HepG2 (cell line): ENCODE results near the gene MRPL58. TPM values are rescaled to one million over a fixed set of nuclear protein-coding genes. Genes with fewer than 3 reads are reported as not detected.

Experiments
- ATAC-seq: fragments of 200-7000 bp; cut with Tn5 transposase; 3 replicates; pipeline ENCODE4 v1.9.1; 2020; ENCODE audit warnings: mild to moderate bottlenecking, moderate library complexity
- BruUV-seq: library from RNA; stranded (reverse); fragments of 400-500 nt; replicated peaks from 2 replicates; lab custom pipeline; 2021; lab: Mats Ljungman, UMichigan
- CTCF ChIA-PET: fragments of 300-600 bp; formaldehyde crosslinking; extraction: SDS; loops from one replicate; lab custom pipeline; 2021; ENCODE audit warnings: low total read pairs, inconsistent platforms, low intra/inter-chr PET ratio; lab: Yijun Ruan, JAX
- POLR2A ChIA-PET: fragments of 350-600 bp; sonication (Branson Sonifier 250); formaldehyde crosslinking; loops from one replicate; lab custom pipeline; 2020; ENCODE audit warnings: antibody characterized with exemption, inconsistent platforms; lab: Yijun Ruan, JAX
- DNase-seq: peaks from one replicate; pipeline ENCODE4 v3.0.0-alpha.2; 2015; ENCODE audit warnings: low spot score
- FAIRE-seq: peaks from 3 replicates; lab custom pipeline; 2011; peaks lifted over from hg19 to GRCh38; lab: Jason Lieb, UNC
- H2AFZ ChIP-seq: one replicate; pipeline ENCODE4 v1.6.1; 2011; ENCODE audit warnings: low read length, inconsistent platforms
- H3K27ac ChIP-seq: fragments of 300-600 bp; 3 replicates; pipeline ENCODE4 v1.8.0; 2011; ENCODE audit warnings: mixed run types, mild to moderate bottlenecking, mixed read lengths, low read length, inconsistent platforms; ENCODE audit not compliant: insufficient read depth; ENCODE audit errors: extremely low read length
- H3K27me3 ChIP-seq, 2 experiments: fragments of 200-600 bp in 1 of 2; 2 replicates in 1 of 2; 3 replicates in 1 of 2; pipeline versions ENCODE4 v1.6.0 to v1.8.0; 2011; ENCODE audit warnings: low read length in 2 of 2, mild to moderate bottlenecking in 2 of 2, moderate library complexity in 2 of 2, inconsistent platforms in 1 of 2; ENCODE audit not compliant: insufficient read depth in 2 of 2, control insufficient read depth in 1 of 2
- H3K36me3 ChIP-seq, 2 experiments: fragments of 200-600 bp in 1 of 2; replicated peaks in 1 of 2; 2 replicates in 1 of 2; 3 replicates in 1 of 2; pipeline versions ENCODE4 v1.5.1 to v1.8.0; 2011; ENCODE audit warnings: low read length in 2 of 2, inconsistent platforms in 1 of 2; ENCODE audit not compliant: insufficient read depth in 2 of 2, control insufficient read depth in 1 of 2
- H3K4me1 ChIP-seq: 2 replicates; pipeline ENCODE4 v1.5.1; 2012; ENCODE audit warnings: low read length, inconsistent platforms; ENCODE audit not compliant: insufficient read depth
- H3K4me2 ChIP-seq: 2 replicates; pipeline ENCODE4 v1.6.0; 2011; ENCODE audit warnings: low read depth, low read length, inconsistent platforms
- H3K4me3 ChIP-seq, 3 experiments: fragments of 200-600 bp in 1 of 3; sonication (generic), shearing (Covaris generic) in 1 of 3; replicated peaks in 1 of 3; 2 replicates each; pipeline ENCODE4 v1.5.1; 2011 to 2016; ENCODE audit warnings: low read length in 3 of 3, inconsistent platforms in 2 of 3, low read depth in 2 of 3, mild to moderate bottlenecking in 2 of 3, control low read depth in 1 of 3, mixed read lengths in 1 of 3; ENCODE audit not compliant: insufficient read depth in 1 of 3
- H3K79me2 ChIP-seq: one replicate; pipeline ENCODE4 v1.6.1; 2011; ENCODE audit warnings: low read length, inconsistent platforms; ENCODE audit not compliant: insufficient read depth
- H3K9ac ChIP-seq: 2 replicates; pipeline ENCODE4 v1.6.0; 2011; ENCODE audit warnings: mild to moderate bottlenecking, low read depth, low read length, inconsistent platforms; ENCODE audit not compliant: insufficient read depth
- H3K9me3 ChIP-seq: 2 replicates; pipeline ENCODE4 v1.5.1; 2012; ENCODE audit warnings: mild to moderate bottlenecking, low read length
- H4K20me1 ChIP-seq: 2 replicates; pipeline ENCODE4 v1.6.0; 2011; ENCODE audit warnings: inconsistent platforms, mild to moderate bottlenecking, low read length, moderate library complexity; ENCODE audit not compliant: insufficient read depth
- CTCF ChIP-seq: sonication (generic); formaldehyde crosslinking; IDR thresholded peaks from 2 replicates; pipeline ENCODE4 v1.5.0; 2020; ENCODE audit warnings: mild to moderate bottlenecking, missing genetic modification reagents, moderate library complexity
- GMEB1 ChIP-seq: sonication (generic); formaldehyde crosslinking; IDR thresholded peaks from 2 replicates; pipeline ENCODE4 v1.5.1; 2020; ENCODE audit warnings: missing genetic modification reagents, mild to moderate bottlenecking, borderline replicate concordance
- HOXA5 ChIP-seq: sonication (generic); formaldehyde crosslinking; IDR thresholded peaks from 2 replicates; pipeline ENCODE4 v1.4.0; 2020; ENCODE audit warnings: missing genetic modification reagents
- KDM6A ChIP-seq: IDR thresholded peaks from 2 replicates; pipeline ENCODE4 v1.6.1; 2016; ENCODE audit warnings: low read depth
- KLF16 ChIP-seq, 2 experiments: sonication (generic) in 1 of 2; formaldehyde crosslinking in 1 of 2; IDR thresholded peaks; 2 replicates each; pipeline versions ENCODE4 v1.6.1 to v1.8.0; 2016 to 2023; ENCODE audit warnings: missing genetic modification reagents in 2 of 2, missing compliant biosample characterization in 1 of 2
- NRL ChIP-seq: sonication (generic); formaldehyde crosslinking; IDR thresholded peaks from 2 replicates; pipeline ENCODE4 v1.5.0; 2020; ENCODE audit warnings: missing genetic modification reagents, mild to moderate bottlenecking, moderate library complexity, borderline replicate concordance
- PAF1 ChIP-seq: IDR thresholded peaks from 2 replicates; pipeline ENCODE4 v1.6.1; 2016; ENCODE audit warnings: missing genetic modification reagents, missing compliant biosample characterization
- PAXIP1 ChIP-seq: sonication (generic); formaldehyde crosslinking; conservative IDR thresholded peaks from 2 replicates; pipeline ENCODE4 v1.4.0; 2020; ENCODE audit warnings: mild to moderate bottlenecking, missing genetic modification reagents, moderate library complexity
- SMARCE1 ChIP-seq: fragments of 450-650 bp; IDR thresholded peaks from 2 replicates; pipeline ENCODE4 v1.6.1; 2017; ENCODE audit warnings: borderline replicate concordance
- XRCC5 ChIP-seq: fragments of 200-400 bp; formaldehyde crosslinking; optimal IDR thresholded peaks from 2 replicates; pipeline ENCODE3; 2017; ENCODE audit warnings: mild to moderate bottlenecking, low read length
- ZBTB7A ChIP-seq: sonication (generic); formaldehyde crosslinking; IDR thresholded peaks from 2 replicates; pipeline ENCODE4 v1.8.0; 2022; ENCODE audit warnings: mild to moderate bottlenecking, missing genetic modification reagents
- ZBTB7B ChIP-seq: sonication (generic); formaldehyde crosslinking; IDR thresholded peaks from 2 replicates; pipeline ENCODE4 v1.4.0; 2020; ENCODE audit warnings: missing genetic modification reagents
- ZNF343 ChIP-seq: sonication (generic); formaldehyde crosslinking; IDR thresholded peaks from 2 replicates; pipeline ENCODE4 v1.4.0; 2020; ENCODE audit warnings: mild to moderate bottlenecking, missing genetic modification reagents
- ZNF512 ChIP-seq: sonication (generic); formaldehyde crosslinking; IDR thresholded peaks from 2 replicates; pipeline ENCODE4 v1.4.0; 2020; ENCODE audit warnings: mild to moderate bottlenecking, missing genetic modification reagents
- ZNF703 ChIP-seq: sonication (generic); formaldehyde crosslinking; IDR thresholded peaks from 2 replicates; pipeline ENCODE4 v1.5.1; 2020; ENCODE audit warnings: missing genetic modification reagents, mild to moderate bottlenecking, moderate library complexity, borderline replicate concordance
- WGBS: methylation state at CpG from one replicate; pipeline ENCODE4 v1.1.6; 2017; ENCODE audit warnings: low lambda C conversion rate; 5-methylcytosine and 5-hydroxymethylcytosine counted together
- in situ Hi-C: cut with HindIII; loops from 2 replicates; pipeline ENCODE4 v1.10.0; 2017; ENCODE audit warnings: low pct_unique_long_range_greater_than_20kb; ENCODE audit not compliant: extremely low pct_ligation_motif_present
- intact Hi-C: fragments of 100-400 bp; cut with micrococcal nuclease; formaldehyde crosslinking; loops from one replicate; pipeline ENCODE4 v1.10.0; 2022; ENCODE audit not compliant: unreplicated experiment
- polyA plus RNA-seq, 8 experiments: library from polyadenylated mRNA; depleted of rRNA in 3 of 8; stranded (reverse) in 7 of 8; unstranded in 1 of 8; fragments of >200 nt; fragmentation: Illumina TruSeq in 4 of 8; extraction: Trizol in 4 of 8; gene quantifications; 2 replicates each; pipeline versions ENCODE4 v1.2.1 to v1.2.3, GENCODE V29; 2011 to 2016; ENCODE audit warnings: low read depth in 4 of 8, missing spikeins in 1 of 8, mixed read lengths in 1 of 8; ENCODE audit not compliant: insufficient read depth in 1 of 8
- total RNA-seq, 5 experiments: library from RNA; depleted of rRNA; stranded (reverse); fragments of >200 nt; fragmentation: Illumina TruSeq; extraction: Trizol; gene quantifications; 2 replicates each; pipeline ENCODE4 v1.2.3, GENCODE V29; 2016; ENCODE audit warnings: low read depth in 1 of 5

MRPL58 gene
- total and polyA plus RNA-seq, 2 of the 13 experiments (the other 11 are each of a cell fraction or from before 2014, with no cell fraction given) = 44.9 to 68.9 TPM

GRCh38 chr17:74963656-74964055 is 48.8 kb upstream of the MRPL58 start (continued):
- TF ChIP-seq PAXIP1 = no peak
- TF ChIP-seq XRCC5 = peak; percentile 54
- TF ChIP-seq CTCF = peak; percentile 46

- no peaks in the 10 kb centered on the region; a peak in 2 of 5 replicates for H3K27me3 ChIP-seq
- H2AFZ ChIP-seq = no peak overlapping the region
- no peaks in the 10 kb centered on the region for H3K36me3 ChIP-seq
- H3K27ac ChIP-seq = no peak overlapping the region
- no TSS peak for BruUV-seq
- H3K9me3 ChIP-seq = no peaks in the 10 kb centered on the region
- no peaks in the 10 kb centered on the region for H4K20me1 ChIP-seq
- no peak overlapping the region for H3K4me2 ChIP-seq
- ChIA-PET CTCF (no interaction called here), POLR2A (interaction anchor here (1.0 to 5.2 kb wide), 3 partner anchors 47 to 60 kb away, joined by 3 to 94 read pairs (median 3); partner anchors contain the start of gene MRPL58)
- H3K4me1 ChIP-seq = peaks cover 15% of the 10 kb centered on the region
- in situ Hi-C loops = loop anchor here (5.0 to 10.0 kb wide), 2 partner anchors 43 to 450 kb away; no protein-coding TSS in a partner anchor
- no peaks in the 10 kb centered on the region for H3K79me2 ChIP-seq
- FAIRE-seq = no peak
- intact Hi-C loops = loop anchor here (5.0 kb wide), 1 partner anchor 172 kb away; no protein-coding TSS in a partner anchor
- 58% methylated on average over 6 of the region's 12 CpGs for WGBS
- H3K9ac ChIP-seq = no peak overlapping the region
- DNase-seq = no peak
- H3K4me3 ChIP-seq = no peak overlapping the region
- ATAC-seq = no peak
- TF ChIP-seq ZBTB7A (CRISPR knock-in tag) = no peak
- no peak for TF ChIP-seq KDM6A (CRISPR knock-in tag)
- TF ChIP-seq ZBTB7B (CRISPR knock-in tag) = no peak
- TF ChIP-seq ZNF703 (CRISPR knock-in tag) = no peak
- no peak for TF ChIP-seq PAF1 (CRISPR knock-in tag)
- no peak for TF ChIP-seq ZNF343 (CRISPR knock-in tag)
- no peak for TF ChIP-seq GMEB1 (CRISPR knock-in tag)
- TF ChIP-seq ZNF512 (CRISPR knock-in tag) = no peak
- no peak for TF ChIP-seq NRL (CRISPR knock-in tag)
- TF ChIP-seq HOXA5 (CRISPR knock-in tag) = no peak
- TF ChIP-seq SMARCE1 = no peak
- no peak for TF ChIP-seq KLF16 (CRISPR knock-in tag; IDR thresholded peaks at IDR 0.05)
Observed at GRCh38 chr17:74964246-74964761, 48.2 kb upstream of the MRPL58 start.
